Right cardiac atrium (tissue), 5 donors: ENCODE results near the gene PREPL. TPM values are rescaled to one million over a fixed set of nuclear protein-coding genes. Genes with fewer than 3 reads are reported as not detected.
"Not testable (repeated sequence)": the region's sequence is repeated elsewhere in the genome, so short reads cannot be mapped to it uniquely, and the experiment has no call there.

ENCODE experiments used
- ATAC-seq, 2 donors: fragments of 200-7000 bp; cut with Tn5 transposase; one replicate each; pipeline versions ENCODE4 v1.8.0 to v1.9.1; 2020; ENCODE audit warnings: moderate library complexity in 2 of 2, mild to moderate bottlenecking in 1 of 2
- DNase-seq, 3 donors: peaks; one replicate each; pipeline ENCODE4 v3.0.0-alpha.2; 2020
- H3K27ac ChIP-seq: one replicate; pipeline ENCODE4 v1.5.1; 2013; ENCODE audit warnings: mild to moderate bottlenecking, low read length, control low read depth, moderate library complexity
- H3K27me3 ChIP-seq: one replicate; pipeline ENCODE4 v1.6.1; 2013; ENCODE audit not compliant: control insufficient read depth, insufficient read depth
- H3K4me1 ChIP-seq: one replicate; pipeline ENCODE4 v1.6.1; 2013; ENCODE audit warnings: low read length; ENCODE audit not compliant: control insufficient read depth, insufficient read depth
- H3K4me3 ChIP-seq: one replicate; pipeline ENCODE4 v1.5.1; 2013; ENCODE audit warnings: low read length, control low read depth
- H3K9me3 ChIP-seq: one replicate; pipeline ENCODE4 v1.6.1; 2013; ENCODE audit warnings: low read length; ENCODE audit not compliant: control insufficient read depth
- WGBS: extraction: QIAGEN DNeasy Blood & Tissue Kit; methylation state at CpG from one replicate; pipeline ENCODE4 v1.1.7; 2013; 5-methylcytosine and 5-hydroxymethylcytosine counted together
- intact Hi-C, 4 donors: fragments of 100-400 bp; cut with DNase I; formaldehyde crosslinking; loops; one replicate each; pipeline versions ENCODE4 v1.11.0 to v1.14.0; 2022 to 2023
- polyA plus RNA-seq: library from polyadenylated mRNA; stranded (reverse); fragments of 200-250 nt; gene quantifications from one replicate; pipeline ENCODE4 v1.2.3, GENCODE V29; 2013
- total RNA-seq, 4 donors: library from RNA; stranded (reverse); fragmentation: NEBNext Ultra II Directional; extraction: Animal tissue kit (Norgen Biotek cat#: 25700); gene quantifications; one replicate each; pipeline ENCODE4 v1.2.1, GENCODE V29; 2021
- donor health status: healthy with polysubstance abuse.
- donor health status: DM: no; HTN: yes; CAD: no.
- donor health status: DM: no; HTN: no; CAD: no.
- donor health status: DM: no; HTN: yes; CAD: no; lungs with severe emphysema.
- donor health status: DM: yes; HTN: yes; CAD: no.

Gene PREPL
- total and polyA plus RNA-seq, 5 donors, result 36.3 to 104 (median 98.3) TPM

DNA sequence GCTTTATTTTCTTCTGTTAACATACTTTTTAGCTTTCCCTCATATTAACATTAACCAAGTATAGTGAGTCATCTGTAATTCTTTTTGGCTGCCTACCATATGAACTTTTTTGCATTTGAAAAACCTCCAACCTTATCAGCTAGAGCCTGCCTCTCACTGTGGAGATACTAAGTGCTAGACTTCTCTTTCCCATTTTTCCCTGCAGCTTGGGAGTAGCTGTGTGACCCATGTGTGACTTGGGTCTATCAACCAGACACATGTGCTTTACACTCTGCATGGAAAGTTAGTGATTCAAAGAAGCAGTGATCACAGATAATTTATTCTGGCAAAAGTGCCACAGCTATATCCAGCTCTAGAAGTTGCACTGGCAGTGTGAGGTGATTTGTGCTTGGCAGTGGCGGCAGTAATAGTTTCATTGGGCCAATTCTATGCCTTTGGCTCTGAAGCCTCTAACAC is 36.3 kb downstream of the PREPL start:
- intact Hi-C loops, result no loop called here
- peak overlapping the region; percentile 76 for H3K27ac ChIP-seq
- DNase-seq, result peak in 2 of 3 donors; percentile 25 to 49

DNA sequence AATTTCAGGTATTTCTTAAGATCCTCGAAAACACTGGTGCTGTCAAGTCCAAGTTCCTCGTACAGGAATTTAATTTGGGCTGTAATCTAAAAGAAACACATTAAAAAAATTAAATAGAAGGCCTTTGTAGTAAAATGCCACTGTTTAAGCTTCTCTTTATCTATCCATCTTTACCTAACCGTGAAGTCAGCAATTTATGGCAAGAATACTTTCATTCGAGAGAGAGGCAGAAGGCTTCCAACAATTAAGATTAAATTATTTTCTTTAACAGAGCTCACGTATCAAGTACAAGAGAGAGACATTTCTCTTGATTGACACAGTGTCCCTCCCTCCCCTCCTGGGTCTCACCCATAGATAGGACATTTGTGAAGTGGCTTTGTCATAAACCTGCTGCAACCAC is 39.9 kb downstream of the PREPL start:
- no peak for ATAC-seq
- WGBS, result 77% methylated on average over 5 of the region's 5 CpGs
- no peak for DNase-seq
- Histone ChIP-seq H3K4me3 (no peak overlapping the region), H3K27ac (no peak overlapping the region), H3K9me3 (no peaks in the 10 kb centered on the region), H3K27me3 (no peaks in the 10 kb centered on the region), H3K4me1 (peaks cover 4% of the 10 kb centered on the region)
- intact Hi-C loops, result no loop called here

More for the DNA sequence above, 36.3 kb downstream of the PREPL start:
- Histone ChIP-seq H3K4me3 (no peak overlapping the region), H3K4me1 (peaks cover 6% of the 10 kb centered on the region), H3K27me3 (no peaks in the 10 kb centered on the region), H3K9me3 (no peaks in the 10 kb centered on the region)
- 43% methylated on average over 1 of the region's 1 CpG for WGBS
- peak; percentile 94 to 96 for ATAC-seq

DNA sequence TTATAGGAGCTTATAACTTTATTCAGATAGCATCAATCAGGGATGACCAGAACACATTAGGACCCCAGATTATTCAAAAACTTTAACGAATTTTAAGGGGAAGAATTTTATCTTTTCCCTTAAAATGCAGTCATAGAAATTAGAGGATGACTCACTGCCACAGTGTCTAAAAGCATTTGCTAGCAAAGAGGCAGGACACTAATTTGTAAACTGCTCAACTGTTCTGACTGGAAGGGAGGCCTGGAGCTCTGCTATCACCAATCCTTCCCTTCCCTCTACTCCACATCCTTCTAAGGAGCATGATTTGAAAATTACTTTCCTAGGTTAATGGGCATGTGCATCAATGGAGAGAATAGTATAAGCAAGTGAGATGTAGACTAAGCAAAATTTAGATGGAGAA is 40.5 kb downstream of the PREPL start:
- no peak for DNase-seq
- Histone ChIP-seq H3K27ac (no peak overlapping the region), H3K4me3 (no peak overlapping the region), H3K9me3 (no peaks in the 10 kb centered on the region), H3K27me3 (no peaks in the 10 kb centered on the region), H3K4me1 (peaks cover 3% of the 10 kb centered on the region)
- no peak for ATAC-seq
- 74% methylated on average over 1 of the region's 1 CpG for WGBS
- intact Hi-C loops, result no loop called here

DNA sequence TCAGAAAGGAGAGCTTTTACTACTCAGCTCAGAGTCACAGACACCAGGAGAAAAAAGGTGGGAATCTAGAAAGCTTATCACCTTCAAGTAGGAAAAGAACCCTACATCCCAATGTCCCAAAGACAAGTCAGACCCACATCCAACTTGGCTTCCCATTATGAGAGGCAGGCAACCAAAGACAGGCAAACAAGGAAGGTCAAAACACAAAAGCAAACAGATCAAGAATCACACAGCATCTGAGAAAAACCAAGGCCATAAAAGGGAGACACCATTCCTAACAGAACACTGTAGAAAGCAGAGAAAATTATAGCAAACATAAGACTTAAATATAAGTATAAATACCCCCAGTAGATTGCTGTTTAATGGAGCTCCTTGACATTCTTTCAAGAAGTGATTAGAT is 45.3 kb downstream of the PREPL start:
- H3K9me3 ChIP-seq, result no peaks in the 10 kb centered on the region
- intact Hi-C loops, result no loop called here

DNA sequence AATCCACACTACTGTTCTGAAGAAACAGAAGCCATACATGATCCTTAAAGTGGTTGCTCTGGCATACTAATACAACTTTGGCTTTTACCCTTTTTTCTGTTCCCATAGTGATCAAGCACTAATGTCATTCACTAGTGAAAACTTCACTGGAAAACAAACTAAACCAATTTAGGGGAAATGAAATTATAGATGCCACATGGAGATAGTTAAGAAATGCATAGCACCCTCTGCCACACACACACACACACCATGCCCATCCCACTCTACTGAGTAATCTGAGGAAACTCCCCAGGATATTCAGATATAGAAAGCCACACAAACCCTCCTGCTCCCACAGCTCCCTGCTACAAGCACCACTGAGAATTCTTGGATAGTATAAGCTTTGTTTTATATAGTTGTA is 46.9 kb downstream of the PREPL start:
- no peak for DNase-seq
- Histone ChIP-seq H3K4me1 (no peaks in the 10 kb centered on the region), H3K27ac (no peak overlapping the region), H3K27me3 (no peaks in the 10 kb centered on the region), H3K9me3 (peaks cover 3% of the 10 kb centered on the region), H3K4me3 (no peak overlapping the region)
- ATAC-seq, result no peak
- intact Hi-C loops, result no loop called here

More for the DNA sequence above, 45.3 kb downstream of the PREPL start:
- ATAC-seq (no peak), DNase-seq (no peak)
- Histone ChIP-seq H3K27ac (no peak overlapping the region), H3K4me3 (no peak overlapping the region), H3K27me3 (no peaks in the 10 kb centered on the region), H3K4me1 (no peaks in the 10 kb centered on the region)

DNA sequence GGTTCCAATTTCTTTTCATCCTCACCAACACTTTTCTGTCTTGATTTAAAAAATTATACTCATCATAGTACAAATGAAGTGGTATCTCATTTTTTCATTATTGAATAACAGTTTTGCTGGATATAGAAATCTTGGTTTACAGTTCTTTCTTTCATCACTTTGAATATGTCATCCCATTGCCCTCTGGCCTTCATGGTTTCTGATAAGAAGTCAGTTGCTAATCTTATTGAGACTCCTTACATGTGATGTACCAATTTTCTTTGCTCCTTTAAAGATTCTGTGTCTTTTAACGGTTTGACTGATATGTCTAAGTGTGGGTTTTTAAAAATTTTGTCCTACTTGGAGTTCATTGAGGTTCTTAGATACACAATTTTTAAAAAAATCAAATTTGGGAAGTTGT is 51.0 kb downstream of the PREPL start:
- Histone ChIP-seq H3K4me3 (no peak overlapping the region), H3K9me3 (peaks cover 3% of the 10 kb centered on the region), H3K4me1 (no peaks in the 10 kb centered on the region), H3K27ac (no peak overlapping the region), H3K27me3 (no peaks in the 10 kb centered on the region)
- intact Hi-C loops, result no loop called here
- 99% methylated on average over 1 of the region's 1 CpG for WGBS
- DNase-seq (no peak), ATAC-seq (no peak)

DNA sequence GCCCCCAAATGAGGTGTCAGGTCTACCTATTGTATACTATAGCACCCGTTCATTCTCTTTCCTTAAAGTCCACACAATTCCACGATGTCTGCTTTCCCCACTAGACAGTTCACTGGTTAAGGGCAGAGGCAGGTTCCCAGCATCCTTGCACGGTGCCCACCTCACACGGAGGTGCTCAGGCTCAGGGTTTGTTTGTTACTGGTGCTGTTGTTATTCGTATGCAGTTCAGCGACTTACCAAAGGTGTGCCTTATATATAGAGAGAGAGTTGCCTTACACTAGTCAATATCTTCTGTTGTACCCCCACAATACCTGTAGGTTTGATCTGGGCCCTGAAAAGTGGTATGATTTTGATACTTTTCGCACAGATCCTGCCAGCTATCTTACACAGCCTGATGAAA is 55.4 kb downstream of the PREPL start:
- Histone ChIP-seq H3K9me3 (peaks cover 3% of the 10 kb centered on the region), H3K4me3 (no peak overlapping the region), H3K4me1 (no peaks in the 10 kb centered on the region), H3K27ac (no peak overlapping the region), H3K27me3 (no peaks in the 10 kb centered on the region)
- DNase-seq (no peak), ATAC-seq (peak in 1 of 2 donors; percentile 19)
- intact Hi-C loops, result no loop called here
- whole genome bisulfite sequencing, result 81% methylated on average over 7 of the region's 7 CpGs

DNA sequence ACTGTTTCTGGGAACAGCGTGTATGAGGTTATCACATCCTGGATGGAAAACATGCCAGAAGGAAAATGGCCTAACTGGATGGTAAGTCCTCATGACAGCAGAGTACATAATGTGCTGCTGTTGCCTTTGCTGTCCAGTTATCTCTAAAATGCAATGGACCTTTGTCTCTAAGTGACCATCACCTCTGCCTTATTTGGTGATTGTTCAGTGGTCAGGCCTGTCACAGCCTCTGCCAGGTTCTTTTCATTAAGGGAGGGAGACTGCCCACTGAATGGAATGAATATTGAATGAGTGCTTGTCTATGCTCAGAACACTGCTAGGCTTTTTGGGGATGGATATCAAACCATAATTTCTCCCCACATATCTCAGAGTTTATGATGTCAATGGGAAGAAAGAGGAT is 57.0 kb downstream of the PREPL start:
- whole genome bisulfite sequencing, result 38% methylated on average over 1 of the region's 1 CpG
- intact Hi-C loops, result no loop called here

DNA sequence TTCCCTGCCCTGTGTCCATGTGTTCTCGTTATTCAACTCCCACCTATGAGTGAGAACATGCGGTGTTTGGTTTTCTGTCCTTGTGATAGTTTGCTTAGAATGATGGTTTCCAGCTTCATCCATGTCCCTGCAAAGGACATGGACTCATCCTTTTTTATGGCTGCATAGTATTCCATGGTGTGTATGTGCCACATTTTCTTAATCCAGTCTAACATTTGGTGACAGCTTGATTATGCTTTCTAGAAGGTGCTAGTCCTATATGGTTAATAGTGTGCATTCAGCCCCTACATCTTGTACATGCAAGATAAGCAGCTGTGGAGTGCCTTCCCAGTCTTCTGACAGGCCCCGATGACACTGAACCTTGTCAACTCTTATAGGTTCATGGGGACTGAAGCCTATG is 57.5 kb downstream of the PREPL start:
- H3K27ac ChIP-seq, H3K4me3 ChIP-seq, H3K4me1 ChIP-seq, H3K9me3 ChIP-seq, H3K27me3 ChIP-seq, intact Hi-C loops, ATAC-seq, DNase-seq: not testable (repeated sequence)
- 96% methylated on average over 3 of the region's 3 CpGs for WGBS

More for the DNA sequence above, 57.0 kb downstream of the PREPL start:
- no peaks in the 10 kb centered on the region for H3K27me3 ChIP-seq
- H3K9me3 ChIP-seq, result no peaks in the 10 kb centered on the region
- ATAC-seq (peak; percentile 41 to 69), DNase-seq (no peak)
- H3K4me1 ChIP-seq, result no peaks in the 10 kb centered on the region
- no peak overlapping the region for H3K4me3 ChIP-seq
- no peak overlapping the region for H3K27ac ChIP-seq

DNA sequence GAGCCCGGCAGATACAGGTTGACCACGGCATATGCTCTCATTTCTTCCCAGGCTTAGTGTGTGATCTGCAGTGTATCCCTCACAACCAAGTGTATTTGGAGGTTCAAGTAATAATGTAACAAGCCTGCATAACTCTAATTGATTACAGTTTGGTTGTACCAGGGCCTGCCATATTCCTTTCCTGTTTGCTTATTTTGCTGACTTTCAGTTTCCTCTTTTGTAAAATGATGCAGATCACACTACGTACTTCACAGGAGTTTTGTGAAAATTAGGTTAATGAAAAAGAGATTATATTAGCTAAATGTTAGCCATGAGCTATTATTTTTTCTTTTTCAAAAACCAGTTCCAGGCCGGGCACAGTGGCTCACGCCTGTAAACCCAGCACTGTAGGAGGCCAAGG is 60.2 kb downstream of the PREPL start:
- H3K4me3 ChIP-seq, result no peak overlapping the region
- no peaks in the 10 kb centered on the region for H3K9me3 ChIP-seq
- no peaks in the 10 kb centered on the region for H3K27me3 ChIP-seq
- ATAC-seq (no peak), DNase-seq (no peak)
- WGBS, result 93% methylated on average over 5 of the region's 5 CpGs
- intact Hi-C loops, result no loop called here
- H3K27ac ChIP-seq, result no peak overlapping the region
- no peaks in the 10 kb centered on the region for H3K4me1 ChIP-seq

DNA sequence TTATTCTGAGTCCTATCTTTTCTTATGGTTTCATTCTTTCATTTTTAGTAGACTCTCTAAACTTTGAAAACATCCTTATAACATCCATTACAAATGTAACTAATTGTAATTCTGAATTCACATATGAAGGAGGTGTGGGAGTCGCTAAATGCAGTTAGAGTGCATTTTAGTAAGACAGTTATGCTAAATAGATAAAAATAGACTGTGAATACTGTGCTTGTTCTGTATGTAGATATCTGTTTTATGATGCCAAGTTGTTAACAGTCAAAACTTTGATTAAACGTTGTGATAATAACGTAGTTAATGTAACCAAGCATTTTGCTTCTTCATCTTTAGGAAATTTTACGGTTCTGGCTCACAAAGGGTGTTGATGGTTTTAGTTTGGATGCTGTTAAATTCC is 61.7 kb downstream of the PREPL start:
- WGBS, result 57% methylated on average over 4 of the region's 4 CpGs
- Histone ChIP-seq H3K4me1 (no peaks in the 10 kb centered on the region), H3K27ac (no peak overlapping the region), H3K27me3 (no peaks in the 10 kb centered on the region), H3K9me3 (no peaks in the 10 kb centered on the region), H3K4me3 (no peak overlapping the region)
- DNase-seq, result no peak
- ATAC-seq, result no peak
- intact Hi-C loops, result no loop called here

DNA sequence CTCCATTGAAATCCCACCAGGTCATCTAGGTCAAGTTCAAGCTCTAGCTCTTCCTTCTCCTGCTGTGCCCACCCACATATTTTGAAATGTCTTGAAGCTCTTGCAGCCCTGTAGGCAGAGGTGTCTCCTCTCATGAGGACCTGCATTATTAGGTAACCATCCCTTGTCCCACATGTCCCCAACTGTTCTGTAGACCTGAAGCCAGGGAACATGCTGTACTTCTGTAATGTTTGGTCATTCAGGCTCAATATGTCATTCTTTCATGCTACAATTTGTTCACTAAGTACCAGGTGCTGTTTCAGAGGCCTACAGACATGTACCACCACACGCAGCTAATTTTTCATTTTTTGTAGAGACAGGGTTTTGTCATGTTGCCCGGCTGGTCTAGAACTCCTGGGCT is 63.9 kb downstream of the PREPL start:
- DNase-seq, result no peak
- Histone ChIP-seq H3K27me3 (no peaks in the 10 kb centered on the region), H3K9me3 (no peaks in the 10 kb centered on the region), H3K4me1 (no peaks in the 10 kb centered on the region), H3K4me3 (no peak overlapping the region), H3K27ac (no peak overlapping the region)
- 94% methylated on average over 2 of the region's 2 CpGs for WGBS
- intact Hi-C loops, result no loop called here
- no peak for ATAC-seq
